Jurkat, Clone E6-1 (cell line): ENCODE data around the gene CYB561D1.
A peak's percentile ranks its signal among the peaks of the same experiment; 100 is the strongest.

ENCODE experiments used
- DNase-seq: peaks from one replicate; pipeline ENCODE4 v3.0.0-alpha.2; 2011; ENCODE audit warnings: low read depth, low spot score
- H3K4me3 ChIP-seq: 2 replicates; pipeline ENCODE4 v1.5.1; 2011; ENCODE audit warnings: mild to moderate bottlenecking, low read length, control low read depth, moderate library complexity

Gene CYB561D1

DNA sequence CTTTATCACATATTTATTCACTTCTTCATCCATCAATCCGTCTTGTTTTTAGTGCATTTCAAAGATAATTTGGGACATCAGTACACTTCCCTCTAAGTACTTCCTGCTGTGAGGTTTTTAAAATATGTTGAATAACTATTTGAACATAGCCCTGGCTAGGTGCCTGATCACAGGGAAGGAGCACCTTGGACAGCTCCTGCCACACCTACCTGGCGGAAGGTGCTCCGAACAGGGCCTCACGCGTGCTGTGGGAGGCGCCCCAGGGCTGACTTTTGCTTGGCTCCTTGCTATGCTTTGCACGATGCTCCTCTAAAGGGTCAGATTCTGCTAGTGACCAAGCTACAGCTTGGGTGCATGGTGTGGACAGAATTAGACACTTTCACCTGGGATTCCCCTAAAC is 15.1 kb upstream of the CYB561D1 start:
- H3K4me3 ChIP-seq: no peak overlapping the region
- no peak for DNase-seq

DNA sequence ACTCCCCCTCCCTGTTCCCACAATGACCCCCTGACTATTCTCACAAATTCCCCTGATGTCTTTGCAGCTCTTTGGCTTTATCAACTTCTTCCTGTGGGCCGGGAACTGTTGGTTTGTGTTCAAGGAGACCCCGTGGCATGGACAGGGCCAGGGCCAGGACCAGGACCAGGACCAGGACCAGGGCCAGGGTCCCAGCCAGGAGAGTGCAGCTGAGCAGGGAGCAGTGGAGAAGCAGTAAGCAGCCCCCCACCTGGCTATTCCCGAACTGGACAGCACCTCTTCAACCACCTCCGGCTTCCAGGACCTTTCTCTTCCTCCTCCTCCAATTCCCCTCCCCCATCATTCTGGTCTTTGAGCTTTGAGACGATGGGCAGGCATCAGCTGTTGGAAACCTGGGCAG is 14.6 kb upstream of the CYB561D1 start:
- DNase-seq: no peak
- H3K4me3 ChIP-seq: no peak overlapping the region

DNA sequence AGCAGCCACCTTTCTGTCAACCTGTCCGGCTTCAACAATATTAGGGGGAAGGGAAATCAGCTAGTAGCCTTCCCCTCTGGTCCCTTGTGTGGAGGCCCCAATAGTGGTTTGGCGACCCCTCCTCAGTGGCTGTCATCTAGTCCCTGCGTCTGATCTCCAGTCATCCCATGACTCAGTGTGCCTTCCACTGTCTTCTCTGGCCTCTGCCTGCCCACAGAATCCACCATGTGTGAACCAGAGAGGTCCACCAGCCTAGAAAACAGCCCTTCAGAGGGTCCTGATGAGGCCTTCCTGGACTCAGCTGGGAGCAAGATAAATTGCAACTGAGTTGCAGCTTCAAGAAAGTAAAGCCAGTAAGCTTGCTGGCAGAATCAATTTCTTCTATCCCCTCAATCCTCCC is 14.0 kb upstream of the CYB561D1 start:
- no peak overlapping the region for H3K4me3 ChIP-seq
- DNase-seq: no peak

GRCh38 chr1:109481646-109482045 is 12.2 kb upstream of the CYB561D1 start:
- H3K4me3 ChIP-seq: no peak overlapping the region
- no peak for DNase-seq

- no peak for DNase-seq
- H3K4me3 ChIP-seq: no peak overlapping the region
Observed at GRCh38 chr1:109482242-109482641, 11.7 kb upstream of the CYB561D1 start.

GRCh38 chr1:109482791-109483671 is 10.9 kb upstream of the CYB561D1 start:
- peak; percentile 51 for DNase-seq
- H3K4me3 ChIP-seq: peak overlapping the region; percentile 64

- peak within 1 kb of the TSS; percentile 85 for H3K4me3 ChIP-seq
- DNase-seq: peak; percentile 87
Observed at GRCh38 chr1:109483672-109484518, 10.0 kb upstream of the CYB561D1 start, which contains the start of gene ATXN7L2. Gene ATXN7L2, plus strand, starts transcription at chr1:109483905. Its CDS starts 49 bp downstream, at chr1:109483954.

GRCh38 chr1:109484519-109484975 is 9.3 kb upstream of the CYB561D1 start:
- H3K4me3 ChIP-seq: peak overlapping the region; percentile 85
- no peak for DNase-seq

DNA sequence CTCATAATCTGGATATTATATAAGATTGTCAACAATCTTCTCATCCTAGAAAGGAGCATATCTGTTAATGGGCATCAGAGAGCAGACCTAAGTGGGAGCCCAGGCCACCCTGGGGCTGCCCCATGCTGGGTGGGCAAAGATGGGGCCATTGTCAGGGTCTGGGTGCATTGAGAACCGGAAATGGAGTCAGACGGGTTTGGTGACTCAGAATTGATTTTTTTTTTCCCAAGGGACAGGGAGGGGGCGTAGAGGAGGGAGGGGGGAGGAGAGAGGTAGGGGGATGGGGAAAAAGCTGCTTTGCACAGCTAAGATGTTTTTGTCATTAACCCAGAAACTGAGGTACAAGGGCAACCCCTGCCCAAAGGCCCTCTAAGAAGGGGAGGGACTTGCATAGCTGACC is 8.9 kb upstream of the CYB561D1 start:
- peak overlapping the region; percentile 85 for H3K4me3 ChIP-seq

GRCh38 chr1:109487261-109487660 is 6.6 kb upstream of the CYB561D1 start:
- no peak for DNase-seq
- no peak overlapping the region for H3K4me3 ChIP-seq

More for the DNA sequence above, 8.9 kb upstream of the CYB561D1 start:
- DNase-seq: no peak

DNA sequence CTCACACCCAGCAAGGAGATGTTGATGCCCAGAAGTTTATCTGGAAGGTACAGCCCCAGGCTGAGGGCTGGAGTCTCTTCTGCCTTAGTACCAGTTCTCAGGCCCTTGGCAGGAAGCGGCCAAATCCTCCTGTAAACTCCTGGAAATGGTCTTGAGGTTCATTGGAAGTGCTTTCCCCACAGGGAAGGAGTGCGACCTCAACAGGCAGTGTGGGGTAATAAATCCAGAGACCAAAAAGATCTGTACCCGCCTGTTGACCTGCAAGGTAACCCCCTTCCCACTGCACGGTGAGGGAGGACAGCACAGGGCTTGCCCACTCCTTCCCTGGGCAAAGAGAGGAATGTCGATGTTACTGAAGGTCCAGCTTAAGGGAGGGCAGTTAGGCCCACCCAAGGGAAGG is 5.7 kb upstream of the CYB561D1 start:
- DNase-seq: no peak
- no peak overlapping the region for H3K4me3 ChIP-seq

- no peak overlapping the region for H3K4me3 ChIP-seq
- DNase-seq: no peak
Observed at GRCh38 chr1:109488696-109489095, 5.2 kb upstream of the CYB561D1 start.

DNA sequence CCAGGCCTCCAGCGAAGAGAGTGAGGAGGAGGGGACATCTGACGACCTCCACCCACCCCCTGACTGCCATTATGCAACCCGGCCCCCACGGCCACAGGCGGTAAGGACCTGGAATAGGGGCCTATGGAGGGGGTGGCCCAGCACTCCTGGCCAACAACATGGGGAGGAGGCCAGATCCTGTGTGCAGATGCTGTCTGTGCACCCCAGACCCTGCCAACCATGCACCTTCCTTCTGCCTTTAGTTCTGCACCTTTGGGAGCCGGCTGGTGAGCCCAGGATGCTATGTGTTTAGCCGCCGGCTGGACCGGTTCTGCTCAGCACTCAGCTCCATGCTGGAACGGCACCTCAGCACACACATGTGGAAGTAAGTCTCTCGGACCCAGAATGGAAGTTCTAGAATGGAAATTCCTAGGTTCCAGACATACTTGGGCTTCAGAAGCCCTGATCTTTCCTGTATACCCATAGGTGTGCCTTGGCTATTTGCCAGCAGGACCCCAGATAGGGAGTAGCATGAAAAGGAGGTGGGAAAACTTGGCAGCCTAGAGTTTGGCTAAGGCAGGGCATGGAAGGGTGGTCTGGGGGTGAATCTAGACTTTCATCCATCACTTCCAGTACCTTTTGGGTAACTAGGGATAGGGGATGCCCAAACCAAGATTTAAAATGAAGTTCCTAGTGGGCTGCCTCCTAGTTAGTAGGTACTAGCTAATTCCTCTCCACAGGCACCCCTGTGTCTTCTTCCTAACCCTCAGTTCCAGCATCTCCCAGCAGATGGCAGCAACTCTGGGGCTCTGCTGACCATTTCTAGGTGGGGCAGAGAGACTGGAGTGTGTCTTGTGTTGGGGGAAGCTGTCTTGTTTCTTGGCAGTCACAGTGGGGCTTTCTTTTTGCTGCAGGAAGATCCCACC is 3.6 kb upstream of the CYB561D1 start:
- DNase-seq: peak; percentile 39
- no peak overlapping the region for H3K4me3 ChIP-seq

GRCh38 chr1:109490934-109491302 is 3.0 kb upstream of the CYB561D1 start:
- DNase-seq: no peak
- no peak overlapping the region for H3K4me3 ChIP-seq

- DNase-seq: no peak
- no peak overlapping the region for H3K4me3 ChIP-seq
Observed at GRCh38 chr1:109491372-109491771, 2.5 kb upstream of the CYB561D1 start.

DNA sequence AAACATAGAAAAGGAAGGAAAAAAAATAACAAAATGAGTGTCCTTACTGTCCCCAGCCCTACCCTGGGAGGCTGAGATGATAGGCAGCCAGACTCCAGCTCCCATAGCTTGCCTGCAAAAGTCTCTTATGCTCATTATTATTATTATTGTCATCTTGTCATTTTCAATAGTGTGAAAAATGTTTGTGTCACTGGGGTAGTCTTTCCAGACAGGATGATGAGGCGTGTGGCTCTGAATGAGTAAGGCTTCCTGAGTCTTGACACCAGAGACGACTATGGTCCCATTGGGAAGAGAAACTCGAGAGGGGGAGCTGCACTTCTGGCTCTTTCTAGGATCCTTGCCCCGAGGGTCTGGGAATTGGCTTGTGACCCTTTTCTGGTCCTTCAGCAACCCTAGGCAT is 1.1 kb upstream of the CYB561D1 start:
- no peak for DNase-seq

DNA sequence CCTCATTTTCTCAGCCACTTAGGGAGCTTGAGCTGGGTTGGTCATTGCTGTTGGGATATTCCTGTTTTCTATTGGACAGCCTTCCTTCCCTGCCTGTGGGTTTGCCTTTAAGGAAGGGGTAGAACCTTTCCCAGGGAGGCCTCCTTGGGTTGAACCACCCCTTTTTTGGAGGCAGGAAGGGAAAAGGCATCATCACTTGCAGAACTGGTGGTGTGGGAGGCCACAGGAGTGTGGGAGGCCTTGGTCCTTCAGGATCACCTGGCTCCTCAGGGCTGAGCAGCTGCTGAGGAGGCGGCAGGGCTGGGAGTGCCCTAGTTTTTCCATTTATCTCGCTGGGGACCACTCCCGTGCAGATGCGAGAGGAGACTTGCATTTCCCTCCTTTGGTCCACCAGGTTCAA is 667 bp upstream of the CYB561D1 start:
- H3K4me3 ChIP-seq: no peak overlapping the region; the same call in 1 of the 2 replicates
- DNase-seq: no peak

More for the DNA sequence above, 1.1 kb upstream of the CYB561D1 start:
- H3K4me3 ChIP-seq: no peak overlapping the region

- no peak overlapping the region for H3K4me3 ChIP-seq
- no peak for DNase-seq
Observed at GRCh38 chr1:109495738-109496137, 1.8 kb downstream of the CYB561D1 start.
